ENCODE data around the gene FAM221B. TPM values are rescaled to one million over a fixed set of nuclear protein-coding genes. Genes with fewer than 3 reads are reported as not detected.
A peak's percentile ranks its signal among the peaks of the same experiment; 100 is the strongest.

The FAM221B gene
- total RNA-seq, 1 donor from 2014 or later: not detected

DNA sequence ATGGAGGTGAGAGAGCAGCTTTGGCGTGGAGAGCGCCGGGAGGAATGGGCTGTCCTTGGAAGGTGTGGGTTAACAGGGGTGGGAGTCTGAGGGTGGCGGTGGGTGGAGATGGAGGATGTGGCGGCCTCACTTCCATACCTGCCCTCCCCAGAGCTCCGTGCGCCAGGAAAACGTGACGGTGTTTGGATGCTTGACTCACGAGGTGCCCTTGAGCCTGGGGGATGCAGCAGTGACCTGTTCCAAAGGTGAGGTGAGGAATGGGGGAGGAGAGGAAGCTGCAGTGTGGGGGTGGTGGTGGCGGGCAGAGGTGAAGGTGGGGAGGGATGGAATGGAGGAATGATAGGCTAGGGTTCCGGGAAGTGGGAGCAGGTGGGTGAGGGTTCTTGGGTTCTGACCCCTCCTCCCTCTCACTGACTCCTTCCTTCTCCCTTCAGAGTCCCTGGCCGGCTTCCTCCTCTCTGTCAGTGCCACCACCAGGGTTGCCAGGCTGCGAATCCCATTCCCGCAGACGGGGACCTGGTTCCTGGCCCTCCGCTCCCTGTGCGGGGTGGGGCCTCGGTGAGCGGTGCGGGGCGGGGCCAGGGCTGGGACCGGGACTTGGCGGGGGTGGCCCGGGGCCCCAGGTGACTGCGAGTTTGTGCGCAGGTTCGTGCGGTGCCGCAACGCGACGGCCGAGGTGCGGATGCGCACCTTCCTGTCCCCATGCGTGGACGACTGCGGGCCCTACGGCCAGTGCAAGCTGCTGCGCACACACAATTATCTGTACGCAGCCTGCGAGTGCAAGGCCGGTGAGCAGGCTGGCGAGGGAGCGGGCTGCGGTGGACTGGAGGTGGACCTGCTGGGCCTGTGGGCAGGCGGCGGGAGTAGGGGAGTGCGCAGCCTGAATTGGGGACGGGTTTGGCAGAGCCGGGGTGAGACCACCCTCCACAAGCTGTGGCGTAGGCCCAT lies 17.6 kb upstream of the FAM221B start:
- DNase-seq: no peak

DNA sequence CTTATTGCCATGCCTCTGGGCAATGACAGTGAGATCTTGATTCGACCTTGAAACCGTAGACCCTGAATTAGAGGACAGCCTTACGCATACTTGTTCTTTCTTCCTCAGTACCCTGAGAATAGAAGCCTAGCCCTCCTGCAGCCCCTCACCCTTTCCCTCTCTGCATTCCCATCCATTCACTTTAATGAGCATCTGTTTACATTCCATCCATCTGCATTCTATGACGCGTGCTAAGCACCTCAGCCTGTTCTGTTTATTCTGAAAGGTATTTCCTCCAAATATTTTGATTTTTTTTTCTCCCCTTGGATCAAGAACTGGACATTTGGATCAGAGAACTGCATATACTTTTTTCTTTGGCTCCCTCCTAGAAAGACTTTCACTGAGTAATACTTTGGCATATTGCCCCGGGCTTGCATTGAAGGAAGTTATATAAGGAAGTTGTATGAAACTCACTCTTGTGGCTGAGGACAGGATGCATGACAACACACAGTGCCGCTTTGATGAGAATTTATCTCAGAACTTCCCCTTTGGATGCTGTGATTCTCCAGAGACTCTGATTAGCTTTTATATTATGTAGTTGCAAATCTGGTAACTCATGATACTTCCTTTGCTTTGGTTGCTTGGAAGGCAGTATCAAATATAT lies 16.2 kb upstream of the FAM221B start:
- peak; percentile 16 for DNase-seq

DNA sequence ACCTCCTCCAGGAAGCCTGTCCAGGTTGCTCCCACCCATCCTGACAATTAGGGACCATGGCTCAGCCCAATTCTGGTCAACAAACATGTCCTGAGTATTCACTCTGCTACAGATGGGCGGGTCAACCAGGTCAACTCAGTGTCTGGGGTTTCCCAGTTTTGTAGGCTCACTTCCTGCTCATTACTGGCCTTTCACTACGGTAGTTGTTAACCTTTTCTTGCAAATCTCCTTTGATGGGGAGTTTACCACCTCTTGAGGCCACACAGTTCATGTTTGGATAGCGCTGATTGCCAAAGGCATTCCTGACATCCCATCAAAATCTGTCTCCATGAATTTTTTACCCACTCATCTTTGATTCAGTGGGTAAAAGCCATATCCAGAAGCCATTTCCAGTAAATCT lies 14.3 kb upstream of the FAM221B start:
- DNase-seq: no peak

DNA sequence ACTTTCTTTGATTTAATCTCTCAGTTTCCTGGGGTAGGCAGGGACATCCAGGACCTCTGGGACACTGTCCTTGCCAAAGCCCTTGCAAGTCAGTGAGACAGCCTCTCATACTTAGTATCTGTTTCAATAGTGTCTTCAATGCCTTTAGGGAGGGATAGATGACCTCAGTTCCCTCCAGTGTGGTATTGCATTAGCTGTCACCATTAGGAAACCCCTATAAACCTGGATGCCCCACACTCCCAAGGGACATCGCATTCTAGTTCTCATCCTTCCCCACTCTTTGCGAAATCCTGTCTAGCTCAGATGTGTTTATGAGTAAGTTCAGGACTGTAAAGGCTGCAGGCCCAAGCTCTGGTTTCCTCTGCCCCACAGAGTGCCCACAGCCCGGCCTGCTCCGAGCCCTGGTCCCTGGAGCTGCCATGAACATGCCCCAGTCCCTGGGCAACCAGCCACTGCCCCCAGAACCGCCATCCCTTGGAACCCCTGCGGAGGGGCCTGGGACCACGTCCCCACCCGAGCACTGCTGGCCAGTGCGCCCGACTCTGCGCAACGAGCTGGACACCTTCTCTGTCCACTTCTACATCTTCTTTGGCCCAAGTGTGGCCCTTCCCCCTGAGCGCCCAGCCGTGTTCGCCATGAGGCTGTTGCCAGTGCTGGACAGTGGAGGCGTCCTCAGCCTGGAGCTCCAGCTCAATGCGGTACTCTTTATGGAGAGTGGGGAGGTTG lies 13.7 kb upstream of the FAM221B start:
- no peak for DNase-seq

DNA sequence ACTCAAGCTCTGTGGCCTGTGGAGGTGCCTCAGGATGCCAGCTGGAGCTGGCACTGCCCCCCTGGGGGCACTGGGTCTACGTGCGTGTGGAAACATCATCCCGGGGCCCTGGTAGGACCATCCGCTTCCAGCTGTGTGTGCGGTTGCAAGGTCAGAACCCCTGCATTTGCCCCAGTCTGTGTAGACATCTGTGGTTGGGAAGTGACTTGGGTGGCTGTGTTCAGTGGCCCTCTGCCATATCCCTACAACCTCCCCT lies 13.0 kb upstream of the FAM221B start:
- no peak for DNase-seq

DNA sequence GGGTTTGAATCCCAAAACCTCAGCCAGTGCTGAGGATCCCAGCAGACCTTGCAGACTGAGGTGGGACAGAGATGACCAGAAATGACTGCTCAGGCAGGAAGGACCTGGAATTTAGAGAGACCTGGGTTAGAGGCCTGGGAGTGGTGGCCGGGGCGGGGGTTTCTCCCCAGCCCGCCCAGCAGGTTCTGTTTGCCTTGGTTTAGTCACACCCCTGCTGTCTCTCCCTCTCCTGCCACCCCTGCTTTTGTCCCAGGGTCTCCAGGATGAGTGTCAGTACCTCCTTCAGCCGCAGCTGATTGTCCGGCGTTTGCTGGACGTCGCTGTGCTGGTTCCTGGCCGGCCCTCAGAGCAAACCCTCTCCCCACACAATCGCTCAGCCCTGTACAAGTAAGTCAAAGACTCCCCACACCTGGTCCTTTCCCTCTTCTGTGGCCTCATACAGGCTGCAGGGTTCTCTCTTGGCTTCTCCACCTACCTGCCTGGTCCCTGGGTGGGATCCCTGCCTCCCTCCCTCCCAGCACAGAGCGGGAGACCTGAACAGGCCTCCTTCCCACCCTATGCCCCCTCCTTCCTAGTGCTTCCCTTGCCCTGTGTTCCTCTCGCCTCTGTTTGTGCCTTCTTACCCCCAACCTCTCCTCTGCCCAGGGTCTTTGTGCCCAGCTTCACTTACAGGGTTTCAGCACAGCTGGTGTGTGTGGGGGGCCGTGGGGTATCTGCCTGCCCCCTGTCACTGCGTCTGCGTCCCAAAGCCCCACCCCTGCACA lies 12.5 kb upstream of the FAM221B start:
- DNase-seq: no peak

DNA sequence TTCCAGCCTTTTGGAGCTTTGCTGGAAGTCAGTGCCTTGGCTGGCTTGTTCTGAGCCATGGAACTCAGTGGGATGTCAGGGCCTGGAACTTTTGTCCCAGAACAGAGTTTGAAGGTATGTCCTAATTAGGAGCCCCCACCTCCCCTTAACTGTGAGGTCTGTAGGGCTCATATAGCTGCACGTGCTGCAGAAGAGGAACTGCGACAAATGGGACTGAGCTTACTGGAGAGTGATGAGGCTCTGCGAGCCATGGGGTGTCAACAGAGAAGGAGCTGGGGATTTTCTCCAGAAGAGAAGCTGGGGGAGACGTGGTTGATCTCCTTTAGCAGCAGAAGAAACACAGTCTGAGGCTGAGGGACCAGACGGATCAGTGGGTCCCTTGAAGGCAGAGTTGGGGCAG lies 11.4 kb upstream of the FAM221B start:
- no peak for DNase-seq

DNA sequence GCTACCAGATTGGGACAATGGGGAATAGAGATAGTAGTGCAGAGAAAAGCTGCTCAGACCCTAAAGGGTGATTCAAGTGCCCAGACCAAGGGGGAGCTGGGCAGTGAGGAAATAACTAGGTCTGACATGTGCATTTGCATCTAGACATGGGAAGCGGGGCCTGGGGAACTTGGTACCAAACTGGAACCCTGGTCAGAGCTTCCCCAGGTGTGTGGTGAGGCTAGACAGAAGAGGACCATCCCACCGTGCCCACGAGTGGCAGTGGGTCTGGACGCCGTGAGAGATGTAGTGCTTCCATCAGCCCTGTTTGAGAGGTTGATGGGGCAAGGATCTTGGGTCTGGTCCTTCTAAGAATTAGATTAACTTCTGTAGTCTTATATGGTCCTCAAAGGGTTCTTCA lies 8.1 kb upstream of the FAM221B start:
- DNase-seq: no peak

DNA sequence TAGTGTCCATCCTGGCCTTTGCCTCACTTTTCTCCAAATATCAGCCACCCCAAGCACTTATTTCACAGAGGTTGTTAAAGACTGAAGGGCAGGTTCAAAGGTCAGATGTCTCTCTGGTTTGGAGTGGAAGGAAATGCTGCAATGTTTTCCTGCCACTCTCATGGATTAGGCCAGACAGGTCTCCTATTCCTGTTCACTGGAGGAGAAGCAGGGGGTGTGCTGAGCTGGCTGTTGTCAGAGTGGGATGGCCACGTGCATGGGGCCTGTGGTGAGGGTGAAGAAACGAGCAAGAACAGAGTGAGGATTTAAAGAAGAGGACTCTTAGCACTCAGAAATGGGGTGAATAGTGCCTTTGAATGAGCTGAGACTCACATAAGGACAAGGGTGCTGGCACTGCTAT lies 7.2 kb upstream of the FAM221B start:
- no peak for DNase-seq

DNA sequence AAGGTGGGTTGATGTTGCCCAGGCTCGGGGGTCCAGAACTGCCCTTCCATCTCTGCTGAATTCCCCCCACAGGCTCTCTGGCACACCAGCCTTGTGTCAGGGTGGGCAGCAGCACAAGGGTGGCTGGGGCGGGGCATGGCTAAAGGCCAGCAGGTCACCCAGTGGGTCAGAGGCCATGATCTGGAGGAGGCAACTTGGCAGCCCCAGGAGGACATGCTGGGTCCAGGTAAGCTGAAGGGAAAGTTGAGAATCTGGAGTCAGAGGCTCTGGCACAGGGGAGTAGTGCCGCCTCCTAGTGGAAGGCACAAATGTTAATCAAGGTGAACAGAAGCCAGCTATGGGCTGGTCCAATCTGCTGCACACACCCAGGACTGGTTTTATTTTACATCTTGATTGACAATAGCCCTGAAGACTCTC lies 6.7 kb upstream of the FAM221B start:
- DNase-seq: no peak

DNA sequence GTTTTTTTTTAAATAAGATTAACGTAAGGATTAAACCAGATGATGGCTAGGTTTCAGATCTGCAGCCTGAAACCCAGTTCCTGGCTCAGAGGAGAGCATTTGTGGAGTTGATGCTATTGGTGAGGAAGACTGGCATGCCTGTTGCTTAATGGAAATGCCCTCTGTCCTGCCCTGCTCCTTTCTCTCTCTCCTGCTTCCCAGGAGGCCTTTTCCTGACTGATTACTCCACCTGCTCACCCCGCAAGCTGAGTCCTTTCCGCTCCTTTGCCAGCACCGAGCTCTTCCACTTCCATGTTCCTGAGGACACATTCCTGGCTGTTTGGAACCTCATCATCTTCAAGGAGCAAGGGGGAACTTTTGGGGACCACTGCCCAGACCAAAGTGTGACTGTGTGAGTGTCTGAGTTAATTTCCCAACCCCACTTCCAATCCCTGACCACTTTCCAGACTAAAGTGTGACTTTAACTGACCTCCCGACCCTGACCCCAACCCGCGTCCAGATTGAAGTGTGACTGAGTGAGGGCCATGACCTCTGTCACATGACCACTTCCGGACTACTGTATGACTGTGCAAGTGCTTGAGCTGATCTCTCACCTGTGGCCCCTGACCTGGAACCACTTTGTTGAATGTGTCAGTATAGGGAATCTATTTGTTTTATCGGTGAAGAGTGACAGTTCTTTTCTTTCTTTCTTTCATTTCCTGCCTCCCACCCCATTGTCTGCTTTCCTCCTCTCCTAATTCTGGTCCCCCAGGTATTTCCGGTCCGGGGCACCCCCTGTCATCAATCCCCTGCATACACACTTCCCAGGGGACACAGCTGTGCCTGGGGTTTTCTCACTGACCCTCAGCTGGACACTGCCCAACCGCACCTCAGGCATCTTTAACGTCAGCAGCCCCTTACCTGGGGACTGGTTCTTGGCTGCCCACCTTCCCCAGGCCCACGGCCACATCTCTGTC lies 6.0 kb upstream of the FAM221B start:
- no peak for DNase-seq

DNA sequence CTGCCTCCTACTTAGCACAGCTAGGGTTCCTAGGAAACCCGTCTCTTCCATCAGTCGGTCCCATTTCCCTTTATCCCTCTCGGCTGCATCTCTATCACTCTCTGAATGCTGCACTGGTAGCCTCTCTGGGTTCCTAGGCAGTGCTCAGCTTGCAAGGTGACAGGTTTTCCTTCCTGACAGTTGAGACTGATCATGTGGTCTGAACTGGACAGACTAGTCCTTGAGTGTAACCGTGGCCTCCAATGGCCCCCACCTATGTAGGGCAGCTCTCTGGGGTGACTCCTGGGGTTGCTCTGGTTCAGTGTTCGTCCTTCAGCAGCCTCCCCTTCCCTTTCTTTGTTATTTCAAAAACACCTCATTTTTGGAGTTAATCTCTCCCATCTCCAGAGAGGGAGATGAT lies 4.3 kb upstream of the FAM221B start:
- no peak for DNase-seq

DNA sequence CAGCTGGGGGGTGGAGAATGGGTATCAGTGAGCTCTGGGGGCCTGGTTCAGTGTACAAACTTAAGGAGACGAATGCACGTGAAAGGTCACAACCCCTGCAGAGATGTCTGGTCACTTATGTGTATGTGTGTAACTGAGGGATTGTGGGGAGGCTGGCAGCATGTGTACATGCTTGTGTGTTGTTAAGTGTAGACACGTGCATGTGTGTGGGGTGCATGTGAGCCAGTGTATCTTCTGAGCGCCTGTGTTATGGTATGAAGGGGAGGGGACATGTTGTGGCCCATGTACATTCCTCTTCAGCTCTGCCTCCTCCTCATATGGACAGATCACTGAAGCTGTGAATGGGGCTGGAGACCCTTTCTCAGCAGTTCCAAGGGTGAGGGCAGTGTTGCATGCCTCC lies 2.5 kb upstream of the FAM221B start:
- DNase-seq: no peak

DNA sequence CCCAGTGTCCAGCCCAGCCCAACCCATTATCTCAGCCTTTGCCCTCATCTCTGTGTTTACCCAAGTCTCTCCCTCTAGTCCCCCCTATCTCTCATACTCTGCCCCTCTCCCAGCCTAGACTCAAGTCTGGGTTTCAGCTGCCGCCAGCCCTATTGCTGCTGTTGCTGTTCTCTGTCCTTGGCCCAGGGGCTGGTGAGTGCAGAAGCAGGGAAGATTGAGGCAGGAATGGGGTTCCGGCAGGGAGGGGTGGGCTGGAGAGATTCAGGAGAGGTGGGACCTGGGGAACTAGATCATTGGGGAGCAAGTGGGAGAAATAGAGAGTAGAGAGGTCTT lies 1.2 kb upstream of the FAM221B start:
- DNase-seq: no peak

DNA sequence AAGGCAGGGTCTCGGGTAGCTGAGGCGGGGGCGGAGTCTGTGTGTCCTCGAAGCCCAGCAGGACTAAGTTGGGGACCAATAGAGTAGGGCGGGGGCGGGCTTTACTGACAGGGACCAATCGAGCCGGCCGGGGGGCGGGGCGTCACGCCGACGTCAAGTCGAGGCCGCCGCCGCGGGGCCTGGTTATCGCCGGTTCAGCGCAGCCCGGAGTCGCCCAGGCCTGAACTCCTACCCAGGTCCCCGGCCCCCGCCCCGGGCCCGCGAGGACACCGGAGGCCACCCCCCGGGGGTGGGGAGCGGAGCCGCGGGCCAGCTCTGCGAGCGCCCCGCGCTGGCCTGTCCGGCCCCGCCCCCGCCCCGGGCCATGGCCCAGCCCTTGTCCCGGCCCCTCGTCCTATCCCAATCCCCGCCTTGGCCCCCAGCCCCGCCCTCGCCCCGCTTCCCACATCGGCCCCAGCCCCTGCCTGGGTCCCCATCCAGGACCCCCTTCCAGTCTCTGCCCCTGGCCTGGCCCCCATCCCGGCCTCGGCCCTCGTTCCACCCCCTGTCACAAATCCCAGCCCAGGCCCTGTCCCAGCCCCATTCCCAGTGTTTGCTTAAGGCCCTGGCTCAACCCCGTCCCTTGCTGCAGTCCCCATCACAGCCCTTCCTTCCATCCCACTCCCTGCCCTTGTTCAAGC lies 692 bp upstream of the FAM221B start, which contains the start of gene TMEM8B:
Gene TMEM8B, plus strand, starts transcription at position 145 of the 680 bp plus-strand sequence. Its CDS starts 220 bp downstream, at position 365.
- peak; percentile 92 for DNase-seq

DNA sequence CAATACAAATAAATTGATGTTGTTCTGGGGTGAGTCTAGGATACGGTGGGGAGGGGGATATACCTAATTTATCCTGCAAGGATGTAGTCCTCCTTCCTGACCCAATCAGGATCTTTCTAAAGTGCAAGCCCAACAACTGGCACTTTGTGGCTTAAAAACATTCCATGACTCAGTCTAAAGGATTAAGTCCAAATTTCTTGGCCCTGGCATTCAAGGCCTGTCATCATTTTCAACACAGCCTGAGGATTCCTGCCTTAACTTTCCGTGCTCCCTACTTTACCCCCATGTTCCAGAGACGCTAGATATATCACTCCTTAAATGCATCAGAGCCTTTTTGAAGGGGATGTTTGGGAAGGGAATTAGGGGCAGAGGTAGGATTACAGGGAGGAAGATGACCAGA lies 1.0 kb downstream of the FAM221B start:
- DNase-seq: no peak

DNA sequence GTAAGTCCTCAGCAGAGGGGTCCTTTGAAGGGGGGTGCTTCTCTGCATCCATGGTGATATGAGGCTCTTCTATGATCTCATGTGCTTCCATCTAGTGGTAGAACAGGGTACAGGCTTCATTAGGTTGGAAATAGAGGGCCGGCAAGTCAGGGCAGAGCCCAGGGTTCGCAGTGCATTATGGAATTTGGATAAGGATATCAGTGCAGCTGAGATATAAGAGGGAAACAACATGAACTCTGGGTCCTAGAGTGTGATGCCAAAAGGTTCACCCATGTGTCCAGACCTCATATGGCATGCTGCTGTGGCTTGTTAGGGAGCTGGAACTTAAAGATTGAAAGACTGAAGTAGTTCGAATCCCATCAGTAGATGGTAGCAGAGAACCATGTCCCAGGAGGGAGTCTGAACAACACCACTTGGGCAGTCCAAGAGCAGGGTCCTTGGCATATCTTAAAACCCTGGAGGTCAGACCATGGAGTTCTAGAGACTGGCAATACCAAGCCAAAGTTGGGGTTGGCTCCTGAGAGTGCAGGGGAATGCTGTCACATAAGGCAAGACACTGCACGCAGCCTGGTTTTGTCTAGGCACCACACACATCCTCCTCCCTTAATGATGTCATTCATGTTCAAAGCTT lies 2.3 kb downstream of the FAM221B start:
- no peak for DNase-seq

DNA sequence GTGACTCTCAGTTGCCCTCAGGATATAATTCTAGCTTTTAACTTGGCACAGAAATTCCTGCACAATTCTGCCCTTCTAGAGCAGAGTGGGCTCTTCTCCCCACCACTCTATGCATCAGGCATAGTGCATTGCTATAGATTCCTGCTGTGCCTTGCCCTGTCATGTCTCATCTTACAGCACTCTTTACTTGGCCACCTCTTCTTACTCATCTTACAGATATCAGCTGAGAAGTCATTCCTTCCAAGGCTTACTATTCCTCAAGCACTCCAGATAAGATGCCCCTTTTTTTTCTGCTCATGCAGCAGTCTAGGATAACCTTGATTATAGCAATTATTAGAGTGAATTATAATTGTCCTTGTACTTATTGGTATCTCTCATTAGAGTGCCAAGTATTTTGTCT lies 5.6 kb downstream of the FAM221B start:
- DNase-seq: no peak

DNA sequence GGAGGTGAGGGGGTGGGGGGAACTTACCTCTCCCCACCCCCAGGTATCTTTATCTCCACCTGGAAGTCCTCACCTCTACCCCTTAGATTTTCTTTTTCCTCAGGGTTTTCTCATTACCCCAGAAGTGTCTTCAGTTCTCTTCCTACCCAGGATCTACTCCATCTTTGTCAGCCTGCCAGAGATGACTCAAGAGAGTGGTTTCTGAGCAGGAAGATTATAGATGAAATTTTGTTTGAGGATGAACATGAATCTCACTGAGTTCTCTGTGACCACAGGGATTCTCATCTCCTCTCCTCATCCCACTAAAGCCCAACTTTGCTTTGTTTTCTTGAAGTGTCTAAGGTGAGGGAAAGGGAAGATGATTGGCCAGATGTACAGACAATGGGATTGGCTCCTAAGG lies 8.5 kb downstream of the FAM221B start:
- DNase-seq: no peak

DNA sequence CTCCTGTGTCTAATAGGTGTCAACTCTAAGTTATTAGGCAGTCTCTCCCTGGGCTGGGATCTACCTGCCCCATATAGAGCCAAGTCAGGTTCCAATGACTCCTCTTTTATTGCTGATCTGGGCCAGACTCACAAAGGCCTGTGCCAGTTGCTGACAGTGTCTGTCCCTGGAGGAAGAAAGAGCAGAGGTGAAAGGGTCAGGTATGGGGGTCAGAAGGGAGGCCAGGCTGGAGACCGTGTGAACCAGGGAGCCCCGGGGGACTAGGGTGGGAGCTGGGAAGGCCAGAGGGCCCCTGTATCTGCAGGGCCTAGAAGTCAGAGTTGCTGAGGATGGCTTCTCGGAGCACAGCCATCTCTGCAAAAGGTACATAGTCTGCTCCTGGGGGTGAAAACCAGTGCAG lies 10.2 kb downstream of the FAM221B start:
- DNase-seq: no peak

All from occipital lobe (tissue), 2 donors.